Measurements from ENCODE around the gene TET2. TPM values are rescaled to one million over a fixed set of nuclear protein-coding genes. Genes with fewer than 3 reads are reported as not detected.

TET2 gene
- total RNA-seq, 1 donor from 2014 or later: 10.3 TPM

DNA sequence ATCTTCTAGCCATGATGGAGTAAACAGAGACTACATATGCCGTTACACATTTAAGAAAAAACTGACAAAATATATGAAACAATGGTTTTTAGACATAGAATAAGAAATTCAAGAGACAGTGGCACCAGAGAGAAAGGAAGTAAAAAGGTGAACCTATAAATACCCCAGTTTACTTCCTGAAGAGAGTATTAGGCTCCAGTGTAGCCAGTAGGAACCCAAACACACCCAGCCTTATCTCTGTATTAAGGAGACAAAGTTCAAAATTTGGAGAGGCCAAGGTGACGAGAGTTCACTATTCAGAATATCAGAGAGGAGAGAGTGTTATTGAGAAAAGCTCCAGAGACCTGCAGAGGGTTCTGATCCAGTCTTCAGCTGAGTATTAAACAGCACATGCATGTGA is 119.0 kb downstream of the TET2 start:
- no peak for DNase-seq (ENCODE audit: low read depth)
- H3K36me3 ChIP-seq (ENCODE audit: control insufficient read depth, insufficient read depth, low read length): peaks cover 5% of the 10 kb centered on the region
- no peak for FAIRE-seq
- no peak overlapping the region for H3K4me3 ChIP-seq (ENCODE audit: low read depth, low read length)
- H3K27me3 ChIP-seq (ENCODE audit: control insufficient read depth, insufficient read depth, low read length): no peaks in the 10 kb centered on the region
- TF ChIP-seq, protein P1, sequence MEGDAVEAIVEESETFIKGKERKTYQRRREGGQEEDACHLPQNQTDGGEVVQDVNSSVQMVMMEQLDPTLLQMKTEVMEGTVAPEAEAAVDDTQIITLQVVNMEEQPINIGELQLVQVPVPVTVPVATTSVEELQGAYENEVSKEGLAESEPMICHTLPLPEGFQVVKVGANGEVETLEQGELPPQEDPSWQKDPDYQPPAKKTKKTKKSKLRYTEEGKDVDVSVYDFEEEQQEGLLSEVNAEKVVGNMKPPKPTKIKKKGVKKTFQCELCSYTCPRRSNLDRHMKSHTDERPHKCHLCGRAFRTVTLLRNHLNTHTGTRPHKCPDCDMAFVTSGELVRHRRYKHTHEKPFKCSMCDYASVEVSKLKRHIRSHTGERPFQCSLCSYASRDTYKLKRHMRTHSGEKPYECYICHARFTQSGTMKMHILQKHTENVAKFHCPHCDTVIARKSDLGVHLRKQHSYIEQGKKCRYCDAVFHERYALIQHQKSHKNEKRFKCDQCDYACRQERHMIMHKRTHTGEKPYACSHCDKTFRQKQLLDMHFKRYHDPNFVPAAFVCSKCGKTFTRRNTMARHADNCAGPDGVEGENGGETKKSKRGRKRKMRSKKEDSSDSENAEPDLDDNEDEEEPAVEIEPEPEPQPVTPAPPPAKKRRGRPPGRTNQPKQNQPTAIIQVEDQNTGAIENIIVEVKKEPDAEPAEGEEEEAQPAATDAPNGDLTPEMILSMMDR (IDR thresholded peaks at IDR 0.05; ENCODE audit: insufficient read depth, low read length, severe bottlenecking): no peak

DNA sequence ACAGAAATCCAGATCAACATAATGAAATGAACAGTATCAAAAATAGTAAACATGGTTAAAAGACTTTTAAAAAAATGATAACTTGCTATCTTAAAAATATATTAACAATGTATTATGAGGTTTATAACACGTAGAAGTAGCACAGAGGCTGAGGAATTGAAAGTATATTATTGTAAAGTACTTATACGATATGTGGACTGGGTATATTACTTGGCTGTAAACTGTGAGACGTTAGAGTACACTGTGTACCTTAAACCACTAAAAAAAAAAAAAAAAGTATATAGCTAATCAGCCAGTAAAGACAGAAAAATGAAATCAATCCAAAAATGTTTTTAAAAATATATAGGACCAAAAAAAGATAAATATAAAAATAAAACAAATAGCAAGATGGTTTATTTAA is 120.6 kb downstream of the TET2 start:
- Histone ChIP-seq H3K27me3 (ENCODE audit: control insufficient read depth, insufficient read depth, low read length) (no peaks in the 10 kb centered on the region), H3K4me3 (ENCODE audit: low read depth, low read length) (no peak overlapping the region), H3K36me3 (ENCODE audit: control insufficient read depth, insufficient read depth, low read length) (peaks cover 6% of the 10 kb centered on the region)
- DNase-seq (ENCODE audit: low read depth) (no peak), FAIRE-seq (no peak)
- TF ChIP-seq, protein P1 (IDR thresholded peaks at IDR 0.05; ENCODE audit: insufficient read depth, low read length, severe bottlenecking): no peak

DNA sequence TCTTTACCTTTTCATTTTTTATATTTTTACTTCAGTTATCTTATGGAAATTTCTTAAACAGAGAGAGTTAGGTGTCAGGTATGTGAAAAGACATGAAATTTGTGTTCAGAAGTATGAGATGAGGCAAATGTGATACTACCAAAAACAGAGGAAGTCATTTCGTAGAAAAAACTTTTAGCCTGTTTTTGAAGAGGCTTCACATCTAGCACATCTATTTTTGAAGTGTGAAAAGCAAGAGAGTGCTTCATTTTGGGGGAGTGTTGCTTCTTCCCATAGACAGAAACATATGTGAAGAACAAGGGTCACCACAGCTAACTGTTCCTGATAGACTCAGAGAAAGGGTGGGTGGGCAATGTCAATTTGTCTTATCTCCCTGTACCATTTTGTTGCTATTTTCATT is 125.3 kb downstream of the TET2 start:
- FAIRE-seq (no peak), DNase-seq (ENCODE audit: low read depth) (no peak)
- H3K27me3 ChIP-seq (ENCODE audit: control insufficient read depth, insufficient read depth, low read length): no peaks in the 10 kb centered on the region
- H3K4me3 ChIP-seq (ENCODE audit: low read depth, low read length): no peak overlapping the region
- TF ChIP-seq, protein P1 (IDR thresholded peaks at IDR 0.05; ENCODE audit: insufficient read depth, low read length, severe bottlenecking): no peak
- peaks cover 14% of the 10 kb centered on the region for H3K36me3 ChIP-seq (ENCODE audit: control insufficient read depth, insufficient read depth, low read length)

DNA sequence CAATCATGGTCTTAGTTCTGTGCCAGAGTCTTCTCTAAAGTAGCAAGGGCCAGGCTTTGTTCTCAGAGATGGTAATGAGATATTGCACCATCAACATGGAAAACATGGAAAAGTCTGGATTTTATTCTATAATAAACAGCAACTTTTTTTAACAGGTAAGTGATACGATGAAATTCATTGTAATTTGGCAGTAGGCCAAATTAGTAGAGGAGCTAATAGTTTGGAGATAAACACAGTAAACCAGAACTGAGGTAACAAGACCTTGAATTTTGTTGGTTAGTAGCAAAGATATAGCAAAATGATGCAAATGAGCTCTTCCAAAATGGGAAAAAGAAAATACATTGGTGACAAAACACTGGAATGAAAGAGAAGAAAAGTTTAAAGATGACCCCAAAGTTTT is 126.6 kb downstream of the TET2 start:
- Histone ChIP-seq H3K36me3 (ENCODE audit: control insufficient read depth, insufficient read depth, low read length) (peaks cover 14% of the 10 kb centered on the region), H3K4me3 (ENCODE audit: low read depth, low read length) (no peak overlapping the region), H3K27me3 (ENCODE audit: control insufficient read depth, insufficient read depth, low read length) (no peaks in the 10 kb centered on the region)
- TF ChIP-seq, protein P1 (IDR thresholded peaks at IDR 0.05; ENCODE audit: insufficient read depth, low read length, severe bottlenecking): no peak
- FAIRE-seq (no peak), DNase-seq (ENCODE audit: low read depth) (no peak)

DNA sequence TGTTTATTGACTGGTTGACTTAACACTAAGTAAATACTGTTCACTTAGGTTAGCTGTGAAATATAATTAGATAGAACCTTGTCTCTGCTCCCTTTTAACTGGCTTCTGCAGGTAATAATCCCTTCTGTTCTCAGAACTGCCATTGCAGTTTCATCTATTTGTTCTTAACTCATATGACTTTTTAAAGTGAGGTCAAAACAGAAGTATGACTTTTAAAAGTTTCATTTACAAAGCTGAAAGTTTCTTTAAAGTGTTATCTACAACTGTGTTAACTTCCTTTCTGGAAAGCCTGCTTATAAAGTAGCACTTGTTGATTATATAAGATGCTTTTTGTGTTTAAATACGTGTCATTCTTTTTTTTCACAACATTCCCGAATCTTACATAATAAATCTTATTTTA is 127.4 kb downstream of the TET2 start:
- peaks cover 14% of the 10 kb centered on the region for H3K36me3 ChIP-seq (ENCODE audit: control insufficient read depth, insufficient read depth, low read length)
- FAIRE-seq (no peak), DNase-seq (ENCODE audit: low read depth) (no peak)
- TF ChIP-seq, protein P1 (IDR thresholded peaks at IDR 0.05; ENCODE audit: insufficient read depth, low read length, severe bottlenecking): no peak
- no peaks in the 10 kb centered on the region for H3K27me3 ChIP-seq (ENCODE audit: control insufficient read depth, insufficient read depth, low read length)
- no peak overlapping the region for H3K4me3 ChIP-seq (ENCODE audit: low read depth, low read length)

DNA sequence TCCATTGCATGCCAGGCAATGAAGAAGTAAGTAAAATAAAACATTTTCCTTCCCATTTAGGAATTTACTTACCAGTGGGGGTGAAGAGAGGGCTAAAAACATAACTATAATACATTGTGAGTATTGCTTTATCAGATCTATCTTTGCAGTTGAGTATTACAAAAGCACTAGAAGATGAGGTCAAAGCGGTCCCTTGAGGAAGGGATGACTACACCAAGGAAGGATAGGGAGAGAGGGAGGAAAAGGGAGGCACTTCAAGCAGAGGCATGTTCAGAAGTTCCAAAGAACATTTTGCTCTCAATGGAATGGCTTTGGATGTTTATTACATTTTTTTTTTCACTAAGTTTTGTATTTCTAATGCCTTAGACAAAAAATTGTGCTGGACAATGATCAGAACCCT is 127.8 kb downstream of the TET2 start:
- TF ChIP-seq, protein P1 (IDR thresholded peaks at IDR 0.05; ENCODE audit: insufficient read depth, low read length, severe bottlenecking): no peak
- Histone ChIP-seq H3K4me3 (ENCODE audit: low read depth, low read length) (no peak overlapping the region), H3K27me3 (ENCODE audit: control insufficient read depth, insufficient read depth, low read length) (no peaks in the 10 kb centered on the region), H3K36me3 (ENCODE audit: control insufficient read depth, insufficient read depth, low read length) (peaks cover 14% of the 10 kb centered on the region)
- FAIRE-seq (no peak), DNase-seq (ENCODE audit: low read depth) (peak; percentile 40)
